D721Med (cell line): Measurements from ENCODE around the gene ZC3H18.

Experiments used
- DNase-seq: peaks from one replicate; pipeline ENCODE4 v3.0.0; 2011; ENCODE audit warnings: low spot score; ENCODE audit not compliant: insufficient read length
- FAIRE-seq: peaks from 2 replicates; lab custom pipeline; 2011; peaks lifted over from hg19 to GRCh38; lab: Jason Lieb, UNC
- CTCF ChIP-seq: IDR thresholded peaks from 2 replicates; pipeline ENCODE4 v1.5.1; 2012; ENCODE audit warnings: mild to moderate bottlenecking, control low read depth; ENCODE audit not compliant: insufficient read depth; ENCODE audit errors: missing control alignments

ZC3H18 gene

GRCh38 chr16:88597856-88598491, 27.8 kb downstream of the ZC3H18 start:
- DNase-seq, result no peak
- TF ChIP-seq CTCF, result no peak
- no peak for FAIRE-seq

GRCh38 chr16:88599092-88599733, 29.0 kb downstream of the ZC3H18 start:
- FAIRE-seq (no peak), DNase-seq (no peak)
- TF ChIP-seq CTCF, result no peak

GRCh38 chr16:88599825-88600538, 29.8 kb downstream of the ZC3H18 start:
- FAIRE-seq, result no peak
- DNase-seq, result no peak
- TF ChIP-seq CTCF, result no peak

GRCh38 chr16:88600539-88600896, 30.3 kb downstream of the ZC3H18 start:
- no peak for TF ChIP-seq CTCF
- DNase-seq (no peak), FAIRE-seq (no peak)

- TF ChIP-seq CTCF, result no peak
- FAIRE-seq (no peak), DNase-seq (no peak)
Observed at GRCh38 chr16:88601313-88602036, 31.3 kb downstream of the ZC3H18 start.

GRCh38 chr16:88602091-88602490, 31.9 kb downstream of the ZC3H18 start:
- TF ChIP-seq CTCF, result no peak
- no peak for DNase-seq
- no peak for FAIRE-seq
